Sigmoid colon (tissue), 7 donors: ENCODE results near the gene RAX2. TPM values are rescaled to one million over a fixed set of nuclear protein-coding genes. Genes with fewer than 3 reads are reported as not detected.

Experiments used
- DNase-seq: peaks from one replicate; pipeline ENCODE4 v3.0.0-alpha.2; 2019
- H3K27ac ChIP-seq, 4 donors: fragments of 200-600 bp; sonication (generic); one replicate each; pipeline ENCODE4 v1.5.1; 2016 to 2019; ENCODE audit warnings: mild to moderate bottlenecking in 1 of 4
- H3K27me3 ChIP-seq, 3 donors: fragments of 200-600 bp; sonication (generic); one replicate each; pipeline ENCODE4 v1.5.1; 2019; ENCODE audit warnings: mild to moderate bottlenecking in 1 of 3
- H3K36me3 ChIP-seq, 4 donors: fragments of 200-600 bp; sonication (generic); one replicate each; pipeline ENCODE4 v1.5.1; 2016 to 2019
- H3K4me1 ChIP-seq, 4 donors: fragments of 200-600 bp; sonication (generic); one replicate each; pipeline ENCODE4 v1.5.1; 2017 to 2019
- H3K4me3 ChIP-seq, 4 donors: fragments of 200-600 bp; sonication (generic); one replicate each; pipeline ENCODE4 v1.5.1; 2017 to 2019; ENCODE audit warnings: mild to moderate bottlenecking in 2 of 4, moderate library complexity in 1 of 4
- H3K9me3 ChIP-seq, 4 donors: fragments of 200-600 bp in 3 of 4; sonication (generic) in 3 of 4; one replicate each; pipeline versions ENCODE4 v1.5.1 to v1.6.1; 2013 to 2019
- EP300 ChIP-seq, 4 donors: sonication (generic); formaldehyde crosslinking; IDR thresholded peaks; one replicate each; pipeline ENCODE4 v1.6.1; 2017; ENCODE audit warnings: antibody characterized with exemption in 4 of 4
- POLR2A ChIP-seq, 2 donors: fragments of 450-650 bp; IDR thresholded peaks; one replicate each; pipeline ENCODE4 v1.6.1; 2016; ENCODE audit warnings: antibody characterized with exemption in 2 of 2, mild to moderate bottlenecking in 2 of 2, moderate library complexity in 2 of 2
- POLR2AphosphoS5 ChIP-seq, 4 donors: sonication (generic); formaldehyde crosslinking; IDR thresholded peaks; one replicate each; pipeline ENCODE4 v1.6.1; 2017; ENCODE audit warnings: antibody characterized with exemption in 4 of 4
- WGBS, 2 donors: extraction: QIAGEN DNeasy Blood & Tissue Kit; methylation state at CpG; one replicate each; pipeline ENCODE4 v1.1.7; 2013; 5-methylcytosine and 5-hydroxymethylcytosine counted together
- intact Hi-C: fragments of 100-400 bp; cut with DNase I; formaldehyde crosslinking; loops from one replicate; pipeline ENCODE4 v1.15.1; 2023
- polyA plus RNA-seq, 3 donors: library from polyadenylated mRNA; stranded (reverse); fragments of 200-250 nt; gene quantifications; one replicate each; pipeline ENCODE4 v1.2.3, GENCODE V29; 2013
- total RNA-seq, 4 donors: library from RNA; depleted of rRNA; stranded (reverse); fragments of >200 nt; gene quantifications; one replicate each; pipeline ENCODE4 v1.1.0, GENCODE V29; 2016
- TF ChIP-seq, protein P1 (sequence below), 4 experiments: fragments of 450-650 bp in 3 of 4; fragments of 200-600 bp in 1 of 4; IDR thresholded peaks; one replicate each; pipeline ENCODE4 v1.5.1; 2016 to 2019; ENCODE audit warnings: antibody characterized with exemption in 4 of 4, mild to moderate bottlenecking in 3 of 4, moderate library complexity in 2 of 4
- donor health status: healthy with polysubstance abuse.
- donor health status: Bipolar disorder and iron deficiency.
- donor health status: healthy.

RAX2 gene
- total and polyA plus RNA-seq, 7 donors, result not detected

DNA sequence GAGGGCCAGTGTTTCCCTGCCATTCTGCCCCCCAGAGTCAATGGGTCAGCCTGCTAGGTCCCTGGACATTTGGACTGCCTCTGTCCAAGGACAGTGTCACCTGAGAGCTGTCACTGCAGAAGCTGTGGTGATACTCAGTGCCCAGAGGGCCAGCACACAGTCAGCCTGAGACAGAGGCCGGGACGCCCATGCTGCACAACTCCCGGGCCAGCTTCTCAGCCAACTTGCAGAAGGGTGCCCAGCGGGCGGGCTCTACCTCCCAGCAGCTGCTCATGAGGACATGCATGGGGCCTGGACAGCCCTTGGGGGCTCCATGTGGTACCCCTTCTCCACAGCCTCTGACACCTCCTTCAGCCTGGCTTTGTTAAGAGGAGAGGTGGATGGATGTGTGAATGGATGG lies 3.8 kb upstream of the RAX2 start:
- no peak overlapping the region for H3K27ac ChIP-seq
- H3K36me3 ChIP-seq, result no peaks in the 10 kb centered on the region
- no peaks in the 10 kb centered on the region for H3K4me1 ChIP-seq
- H3K9me3 ChIP-seq, result peaks cover 0 to 3% (median under 1%) of the 10 kb centered on the region in 4 donors
- TF ChIP-seq POLR2A (IDR thresholded peaks at IDR 0.05) (no peak), EP300 (IDR thresholded peaks at IDR 0.05) (no peak), POLR2AphosphoS5 (IDR thresholded peaks at IDR 0.05) (no peak)
- TF ChIP-seq, protein P1, sequence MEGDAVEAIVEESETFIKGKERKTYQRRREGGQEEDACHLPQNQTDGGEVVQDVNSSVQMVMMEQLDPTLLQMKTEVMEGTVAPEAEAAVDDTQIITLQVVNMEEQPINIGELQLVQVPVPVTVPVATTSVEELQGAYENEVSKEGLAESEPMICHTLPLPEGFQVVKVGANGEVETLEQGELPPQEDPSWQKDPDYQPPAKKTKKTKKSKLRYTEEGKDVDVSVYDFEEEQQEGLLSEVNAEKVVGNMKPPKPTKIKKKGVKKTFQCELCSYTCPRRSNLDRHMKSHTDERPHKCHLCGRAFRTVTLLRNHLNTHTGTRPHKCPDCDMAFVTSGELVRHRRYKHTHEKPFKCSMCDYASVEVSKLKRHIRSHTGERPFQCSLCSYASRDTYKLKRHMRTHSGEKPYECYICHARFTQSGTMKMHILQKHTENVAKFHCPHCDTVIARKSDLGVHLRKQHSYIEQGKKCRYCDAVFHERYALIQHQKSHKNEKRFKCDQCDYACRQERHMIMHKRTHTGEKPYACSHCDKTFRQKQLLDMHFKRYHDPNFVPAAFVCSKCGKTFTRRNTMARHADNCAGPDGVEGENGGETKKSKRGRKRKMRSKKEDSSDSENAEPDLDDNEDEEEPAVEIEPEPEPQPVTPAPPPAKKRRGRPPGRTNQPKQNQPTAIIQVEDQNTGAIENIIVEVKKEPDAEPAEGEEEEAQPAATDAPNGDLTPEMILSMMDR (IDR thresholded peaks at IDR 0.05), result no peak
- peaks cover 0 to 10% (median 0%) of the 10 kb centered on the region in 3 donors for H3K27me3 ChIP-seq
- intact Hi-C loops, result no loop called here
- DNase-seq, result no peak
- no peak overlapping the region for H3K4me3 ChIP-seq
- WGBS, 2 donors, result 81 to 93% methylated on average over 5 of the region's 5 CpGs

DNA sequence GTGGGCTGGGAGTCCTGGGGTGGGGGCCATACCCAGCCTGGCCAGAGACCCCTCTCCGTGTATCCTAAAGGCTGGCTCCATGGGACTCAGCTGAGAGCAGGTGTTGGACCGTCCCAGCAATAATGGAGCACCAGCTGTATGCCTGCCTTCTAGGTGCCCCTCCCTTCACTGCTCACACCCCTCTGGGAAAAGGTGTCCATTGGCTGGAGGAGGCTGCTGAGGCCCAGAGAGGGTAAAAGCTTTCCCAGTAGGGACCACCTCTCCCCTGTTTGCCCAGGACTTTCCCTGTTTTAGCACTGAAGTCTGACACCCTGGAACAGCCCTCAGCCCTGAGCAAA lies 3.3 kb upstream of the RAX2 start:
- H3K9me3 ChIP-seq, result no peaks in the 10 kb centered on the region
- no peak overlapping the region for H3K27ac ChIP-seq
- intact Hi-C loops, result no loop called here
- H3K4me3 ChIP-seq, result no peak overlapping the region
- peaks cover 0 to 10% (median 0%) of the 10 kb centered on the region in 3 donors for H3K27me3 ChIP-seq
- DNase-seq, result no peak
- H3K36me3 ChIP-seq, result no peaks in the 10 kb centered on the region
- no peak for TF ChIP-seq POLR2AphosphoS5 (IDR thresholded peaks at IDR 0.05)
- TF ChIP-seq, protein P1 (IDR thresholded peaks at IDR 0.05), result no peak
- TF ChIP-seq EP300 (IDR thresholded peaks at IDR 0.05), result no peak
- no peak for TF ChIP-seq POLR2A (IDR thresholded peaks at IDR 0.05)
- no peaks in the 10 kb centered on the region for H3K4me1 ChIP-seq
- 62 to 78% methylated on average over 2 of the region's 2 CpGs for WGBS, 2 donors

DNA sequence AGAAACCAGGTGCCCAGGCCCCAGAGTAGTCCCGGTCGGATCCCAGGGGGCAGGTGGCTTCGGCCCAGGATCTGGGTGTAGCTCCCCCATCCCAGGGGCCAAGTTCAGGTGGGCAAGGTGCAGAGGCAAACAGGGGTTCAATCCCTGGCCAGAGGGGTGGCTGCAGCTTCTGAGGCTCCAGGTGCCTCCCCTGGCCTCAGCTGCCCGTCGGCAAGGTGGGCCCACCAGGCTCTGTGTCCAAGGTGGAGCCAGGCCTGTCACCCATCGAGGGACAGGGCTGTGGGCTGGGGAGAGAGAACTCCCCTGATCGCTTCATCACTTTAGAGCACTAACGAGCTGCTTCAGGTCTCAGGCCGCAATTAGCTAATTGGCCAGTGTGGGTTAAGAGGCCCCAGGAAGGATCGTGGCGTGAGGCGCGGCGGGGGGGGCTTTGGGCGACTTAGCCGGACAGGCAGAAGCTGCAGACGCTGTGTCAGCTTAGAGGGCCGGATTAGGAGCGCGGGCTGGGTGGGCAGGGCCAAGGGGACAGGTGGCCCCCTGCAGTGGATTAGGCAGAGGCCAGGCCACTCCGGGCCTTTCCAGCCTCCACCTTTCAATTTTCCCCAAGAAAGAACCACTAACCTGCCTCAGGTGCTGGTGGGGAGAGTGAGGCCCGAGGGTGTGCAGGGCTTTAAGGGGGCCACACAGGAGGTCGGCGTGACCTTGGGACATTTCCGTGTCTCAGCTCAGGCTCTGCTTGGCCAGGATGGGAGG lies 2.8 kb upstream of the RAX2 start:
- intact Hi-C loops, result no loop called here
- WGBS, 2 donors, result 66 to 68% methylated on average over 25 of the region's 25 CpGs
- no peak for DNase-seq
- Histone ChIP-seq H3K27ac (no peak overlapping the region), H3K36me3 (no peaks in the 10 kb centered on the region), H3K4me3 (no peak overlapping the region), H3K27me3 (peaks cover 0 to 10% (median 0%) of the 10 kb centered on the region in 3 donors), H3K9me3 (no peaks in the 10 kb centered on the region), H3K4me1 (no peaks in the 10 kb centered on the region)
- TF ChIP-seq, protein P1 (IDR thresholded peaks at IDR 0.05), result no peak
- TF ChIP-seq POLR2A (IDR thresholded peaks at IDR 0.05) (no peak), EP300 (IDR thresholded peaks at IDR 0.05) (no peak), POLR2AphosphoS5 (IDR thresholded peaks at IDR 0.05) (no peak)

DNA sequence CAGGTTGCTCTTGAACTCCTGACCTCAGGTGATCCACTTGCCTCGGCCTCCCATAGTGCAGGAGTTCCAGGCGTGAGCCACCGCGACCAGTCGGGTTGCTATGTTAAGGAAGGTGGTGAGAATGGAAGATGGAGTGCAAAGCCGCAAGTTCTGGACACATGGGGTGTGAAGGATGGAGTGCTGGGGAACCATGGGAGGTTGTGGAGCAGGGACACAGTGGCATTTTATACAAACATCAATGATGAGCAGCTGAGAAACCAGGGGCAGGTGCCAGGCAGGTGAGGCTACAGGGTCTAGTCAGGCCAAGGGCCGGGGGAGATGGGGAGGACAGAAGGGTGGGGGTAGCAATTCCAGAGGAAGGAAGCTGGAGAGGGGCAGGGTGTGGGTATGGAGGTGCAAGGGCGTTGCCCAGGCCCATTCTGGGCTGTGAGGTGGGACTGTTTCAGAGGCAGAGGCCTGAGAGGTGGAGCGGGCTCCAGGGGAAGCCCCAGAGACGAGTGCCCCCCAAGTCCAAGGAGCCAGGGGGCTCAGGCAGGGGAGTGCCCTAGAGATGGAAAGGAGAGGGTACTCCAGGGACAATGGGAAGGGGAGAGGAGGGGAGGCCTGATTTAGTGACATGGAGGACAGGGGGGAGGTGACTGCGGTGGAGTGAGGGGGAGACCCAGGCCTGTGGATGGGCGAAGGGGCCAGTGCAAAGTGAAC lies 1.9 kb upstream of the RAX2 start:
- DNase-seq, result no peak
- peaks cover 0 to 10% (median 0%) of the 10 kb centered on the region in 3 donors for H3K27me3 ChIP-seq
- no peaks in the 10 kb centered on the region for H3K9me3 ChIP-seq
- WGBS, 2 donors, result 76 to 88% methylated on average over 12 of the region's 12 CpGs
- H3K27ac ChIP-seq, result no peak overlapping the region
- TF ChIP-seq POLR2AphosphoS5 (IDR thresholded peaks at IDR 0.05) (no peak), POLR2A (IDR thresholded peaks at IDR 0.05) (no peak)
- intact Hi-C loops, result no loop called here
- peaks cover 0 to 3% (median 0%) of the 10 kb centered on the region in 4 donors for H3K36me3 ChIP-seq
- no peaks in the 10 kb centered on the region for H3K4me1 ChIP-seq
- no peak overlapping the region for H3K4me3 ChIP-seq
